Inflammatory macrophage (primary cell): ENCODE measurements around the gene ROCK2.

Source experiments
- DNase-seq, 2 donors: peaks; one replicate each; pipeline ENCODE4 v3.0.0-alpha.2; 2020 to 2022
- total RNA-seq, 18 experiments: gene quantifications; one replicate each; lab custom pipeline; 2026; ENCODE audit warnings: mixed read lengths in 6 of 18, inconsistent platforms in 2 of 18; lab: John Stamatoyannopoulos, UW

Gene ROCK2
- 74.5 to 125 (median 101) reads per million in 18 experiments for total RNA-seq

GRCh38 chr2:11344342-11344955, at the start of gene ROCK2:
TSS of gene ROCK2 (minus strand) at chr2:11344636. CDS start at chr2:11344136, 500 bp downstream.
- peak; percentile 63 to 79 for DNase-seq

- no peak for DNase-seq
Observed at GRCh38 chr2:11393711-11394236, 49.3 kb upstream of the ROCK2 start.

GRCh38 chr2:11391942-11392266, 47.5 kb upstream of the ROCK2 start:
- DNase-seq: no peak

DNA sequence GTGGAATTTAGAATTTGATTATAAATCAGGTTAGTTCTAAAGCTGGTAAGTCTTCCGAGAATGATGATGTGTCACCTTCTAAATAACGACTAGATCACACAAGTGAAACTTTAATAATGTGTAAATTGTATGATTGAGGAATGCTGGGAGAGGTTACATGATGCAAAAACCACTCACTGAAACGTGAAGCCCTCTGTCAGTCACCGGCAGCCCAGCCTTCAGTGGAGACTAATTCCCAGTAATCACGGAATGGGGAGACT, 45.9 kb upstream of the ROCK2 start:
- DNase-seq: no peak

DNA sequence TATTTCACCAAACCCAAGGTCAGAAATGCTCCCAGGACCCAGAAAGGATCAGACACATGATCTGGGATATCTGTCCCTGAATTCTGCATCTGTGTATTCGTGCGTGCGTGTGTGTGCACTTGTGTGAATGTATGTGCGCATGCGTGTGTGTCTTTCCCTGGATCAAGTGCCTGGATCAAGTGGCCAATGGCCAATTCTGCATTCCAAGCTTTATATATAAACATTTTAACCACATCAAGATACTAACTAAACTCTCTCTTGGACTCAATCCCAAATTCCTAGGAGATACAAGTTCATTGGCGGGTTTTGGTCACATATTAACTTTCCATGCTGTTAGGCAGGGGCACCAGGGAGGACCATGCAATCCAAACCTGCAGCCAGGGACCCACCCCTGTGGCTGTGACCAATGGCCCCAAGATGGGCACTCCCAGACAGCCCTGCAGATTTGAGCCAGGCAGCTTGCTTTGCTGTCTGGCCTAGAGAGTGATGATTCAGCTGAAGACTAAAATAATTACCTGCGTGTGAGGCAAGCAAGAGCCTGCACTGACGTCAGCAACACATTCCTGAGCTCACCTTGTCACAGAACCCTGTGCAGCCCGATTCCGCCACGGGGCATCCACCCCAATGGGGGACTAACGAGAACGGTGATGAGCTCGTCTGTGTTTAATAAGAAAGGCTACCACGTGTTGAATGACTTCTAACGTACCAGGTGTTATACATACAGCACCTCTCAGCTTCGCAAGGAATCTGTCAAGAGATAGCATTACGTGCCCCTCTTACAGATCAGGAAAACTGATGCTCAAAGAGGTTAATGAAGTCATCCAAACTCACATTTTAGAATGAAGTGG, 45.3 kb upstream of the ROCK2 start:
- DNase-seq: no peak

DNA sequence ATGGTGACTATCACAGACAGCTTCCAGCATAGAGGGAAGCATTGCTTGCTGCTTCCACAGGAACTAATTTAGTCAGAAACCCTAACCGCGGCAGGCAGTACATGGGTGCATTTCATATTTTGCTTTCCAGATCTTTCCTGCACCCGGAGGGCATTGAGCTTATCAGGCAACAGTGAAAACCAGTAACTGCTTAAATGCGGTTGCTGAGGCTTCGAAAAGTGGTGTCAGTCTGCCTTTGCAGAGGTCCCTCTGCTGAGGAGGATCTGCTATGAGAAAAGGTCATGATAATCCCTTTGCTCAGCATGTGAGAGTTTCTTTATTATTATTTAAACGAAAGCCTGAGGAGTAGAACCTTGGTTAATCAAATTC, 44.6 kb upstream of the ROCK2 start:
- no peak for DNase-seq

GRCh38 chr2:11388262-11389051, 44.0 kb upstream of the ROCK2 start:
- no peak for DNase-seq

DNA sequence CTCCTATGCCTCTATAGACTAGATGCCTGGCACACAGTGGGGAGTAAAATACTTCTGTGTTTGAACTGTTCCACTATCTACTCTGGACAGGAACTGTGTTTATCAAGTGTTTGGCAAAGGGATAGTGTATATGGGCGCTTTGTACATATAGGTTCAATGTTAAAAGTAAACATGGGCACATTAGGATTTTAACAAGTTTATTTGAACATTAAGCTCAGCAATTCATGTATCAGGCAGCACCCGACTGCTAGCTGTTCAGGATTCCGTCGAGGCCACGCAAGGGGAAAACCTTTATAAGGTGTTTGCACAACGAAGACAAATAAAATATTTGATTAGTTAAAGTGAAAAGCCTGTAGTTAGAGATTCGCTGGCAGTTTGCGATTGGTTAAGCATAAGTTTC, 43.4 kb upstream of the ROCK2 start:
- DNase-seq: no peak

DNA sequence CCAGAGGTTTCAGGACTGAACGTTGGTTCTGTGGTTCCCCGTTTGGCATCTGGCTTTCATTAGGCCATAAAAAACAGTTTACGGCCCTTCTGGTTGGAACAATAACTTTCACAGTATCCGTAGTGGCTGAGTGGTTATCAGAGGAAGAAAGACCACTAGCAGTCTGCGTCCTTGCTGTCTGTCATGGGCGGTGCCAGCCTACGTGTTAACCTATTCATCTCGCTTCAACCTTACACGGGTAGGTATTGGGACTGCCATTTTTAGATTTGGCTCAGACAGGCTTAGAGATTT, 42.6 kb upstream of the ROCK2 start:
- no peak for DNase-seq

DNA sequence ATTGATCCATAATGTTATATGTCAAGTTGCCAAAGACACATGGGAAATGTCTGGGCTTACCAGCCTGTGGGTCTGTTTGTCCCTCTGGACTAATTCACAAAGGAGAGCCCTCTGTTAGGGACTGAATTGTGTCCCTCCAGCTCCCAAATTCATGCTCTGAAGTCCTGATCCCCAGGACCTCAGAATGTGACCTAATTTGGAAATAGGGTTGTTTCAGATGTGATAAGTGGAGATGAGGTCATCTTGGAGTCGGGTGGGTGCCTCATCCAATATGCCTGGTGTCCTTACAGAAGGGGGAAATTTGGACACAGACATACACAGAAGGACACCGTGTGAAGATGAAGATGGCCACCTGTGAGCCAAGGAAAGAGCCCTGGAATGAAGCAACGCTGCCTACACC, 41.4 kb upstream of the ROCK2 start:
- DNase-seq: no peak

- DNase-seq: no peak
Observed at GRCh38 chr2:11385216-11385615, 40.8 kb upstream of the ROCK2 start.

DNA sequence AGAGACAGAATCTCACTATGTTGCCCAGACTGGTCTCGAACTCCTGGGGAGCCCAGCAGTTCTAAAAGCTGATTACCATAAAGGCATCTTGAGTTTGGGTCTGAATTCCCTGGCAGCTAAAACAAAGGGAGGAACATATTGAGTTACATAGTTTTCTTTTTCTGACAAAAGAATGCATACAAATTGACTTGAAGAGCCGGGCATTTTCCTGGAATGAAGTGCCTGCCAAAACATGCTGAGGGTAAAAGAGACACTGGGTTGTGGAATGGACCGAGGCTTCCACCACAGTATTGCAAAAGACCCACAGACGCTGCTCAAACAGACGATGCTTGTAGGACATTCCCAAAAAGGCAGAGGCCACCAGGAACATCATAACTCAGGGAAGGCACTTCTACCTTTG, 35.1 kb upstream of the ROCK2 start:
- no peak for DNase-seq

DNA sequence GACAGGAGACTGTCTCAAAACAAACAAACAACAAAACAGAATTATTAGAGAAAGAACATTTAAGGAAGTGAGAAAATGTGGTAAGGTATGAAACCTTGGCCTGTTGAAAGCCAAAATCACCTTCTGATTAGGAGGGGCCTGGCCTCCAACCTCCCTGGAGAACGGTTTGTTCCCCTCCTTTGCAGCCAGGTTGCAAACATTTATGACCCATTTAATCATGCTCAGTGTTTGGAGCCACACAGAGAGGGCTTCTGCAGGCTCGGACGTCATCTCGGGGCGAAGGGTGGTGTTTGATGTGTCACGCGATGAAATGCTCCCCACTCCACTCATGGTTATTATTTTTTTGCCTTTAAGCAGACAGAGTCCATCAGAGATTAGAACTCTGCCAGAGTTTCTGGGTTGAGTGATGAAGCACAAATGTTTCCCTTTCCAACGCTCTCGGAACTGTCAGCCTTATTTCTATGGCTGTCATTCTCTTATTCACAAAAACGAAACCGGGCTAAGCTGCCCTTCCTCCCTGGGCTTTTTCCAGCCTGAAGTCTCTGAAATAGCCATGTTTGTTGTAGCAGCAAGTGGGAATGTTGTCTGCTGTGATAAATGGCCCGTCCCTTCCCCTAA, 33.6 kb upstream of the ROCK2 start:
- DNase-seq: no peak

- DNase-seq: no peak
Observed at GRCh38 chr2:11376071-11376470, 31.6 kb upstream of the ROCK2 start.

DNA sequence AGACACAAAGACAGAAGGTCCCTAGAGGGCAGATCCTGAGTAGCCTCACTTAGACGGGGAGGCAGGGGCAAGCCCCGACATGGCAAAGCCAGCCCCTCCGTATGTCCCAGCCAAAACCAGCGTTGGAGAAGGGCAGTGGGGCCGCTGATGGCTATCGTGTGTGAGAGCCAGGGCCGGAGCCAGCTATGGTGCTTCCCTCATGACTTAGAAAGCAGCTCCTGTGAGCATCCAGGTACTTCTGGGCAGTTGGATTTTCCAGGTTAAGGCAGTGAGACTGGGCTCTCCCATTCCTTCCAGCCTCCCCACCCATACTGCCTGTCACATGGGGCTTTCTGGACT, 31.2 kb upstream of the ROCK2 start:
- no peak for DNase-seq

DNA sequence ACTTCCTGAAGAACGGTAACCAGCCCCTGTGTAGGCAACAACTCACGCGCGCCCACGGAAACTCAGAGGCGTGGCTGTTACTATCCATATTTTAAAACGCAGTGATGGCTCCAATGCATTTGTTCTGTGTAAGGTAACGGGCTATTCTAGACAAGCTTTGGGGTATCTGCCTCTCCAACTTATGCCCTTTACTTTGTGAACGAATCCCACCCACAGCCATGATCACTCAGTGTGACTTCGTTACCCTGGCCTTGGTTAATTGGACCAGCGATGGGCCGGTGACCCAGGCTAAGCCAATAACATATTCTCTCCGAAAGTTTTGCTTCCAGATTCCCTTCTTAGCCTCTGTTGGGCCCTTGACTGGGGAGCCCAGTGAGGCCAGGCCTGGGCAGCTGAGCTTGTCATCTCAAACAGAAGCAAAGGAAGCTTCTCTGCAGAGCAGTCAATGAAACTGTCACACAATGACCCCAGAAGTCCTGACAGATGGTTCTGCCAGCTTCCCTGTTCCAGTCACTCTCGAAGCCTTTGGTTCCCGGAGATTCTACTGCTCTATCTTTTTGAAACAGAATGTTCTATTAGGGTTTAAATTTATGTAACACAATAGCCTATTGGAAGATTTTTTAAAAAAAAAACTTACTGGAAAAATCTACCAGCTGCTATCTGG, 30.7 kb upstream of the ROCK2 start:
- DNase-seq: no peak

DNA sequence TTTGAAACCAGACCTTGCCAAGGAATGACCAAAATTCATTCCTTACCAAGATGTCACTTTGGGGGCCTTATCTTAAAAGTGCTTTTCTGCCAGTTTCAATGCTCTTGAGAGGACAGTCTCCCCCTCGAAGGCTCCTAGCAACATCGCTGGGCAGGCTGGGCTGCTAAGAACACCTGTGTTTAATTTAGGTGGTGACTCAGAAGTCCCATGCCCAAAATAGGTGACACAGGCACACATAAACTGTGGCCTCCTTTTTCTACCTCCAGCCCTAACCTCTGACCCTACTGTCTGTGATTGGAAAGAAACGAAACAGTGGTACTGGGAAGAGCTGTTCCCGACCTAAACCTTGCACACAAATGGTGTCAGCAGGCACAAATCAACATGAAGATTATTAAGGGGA, 28.7 kb upstream of the ROCK2 start:
- DNase-seq: no peak

DNA sequence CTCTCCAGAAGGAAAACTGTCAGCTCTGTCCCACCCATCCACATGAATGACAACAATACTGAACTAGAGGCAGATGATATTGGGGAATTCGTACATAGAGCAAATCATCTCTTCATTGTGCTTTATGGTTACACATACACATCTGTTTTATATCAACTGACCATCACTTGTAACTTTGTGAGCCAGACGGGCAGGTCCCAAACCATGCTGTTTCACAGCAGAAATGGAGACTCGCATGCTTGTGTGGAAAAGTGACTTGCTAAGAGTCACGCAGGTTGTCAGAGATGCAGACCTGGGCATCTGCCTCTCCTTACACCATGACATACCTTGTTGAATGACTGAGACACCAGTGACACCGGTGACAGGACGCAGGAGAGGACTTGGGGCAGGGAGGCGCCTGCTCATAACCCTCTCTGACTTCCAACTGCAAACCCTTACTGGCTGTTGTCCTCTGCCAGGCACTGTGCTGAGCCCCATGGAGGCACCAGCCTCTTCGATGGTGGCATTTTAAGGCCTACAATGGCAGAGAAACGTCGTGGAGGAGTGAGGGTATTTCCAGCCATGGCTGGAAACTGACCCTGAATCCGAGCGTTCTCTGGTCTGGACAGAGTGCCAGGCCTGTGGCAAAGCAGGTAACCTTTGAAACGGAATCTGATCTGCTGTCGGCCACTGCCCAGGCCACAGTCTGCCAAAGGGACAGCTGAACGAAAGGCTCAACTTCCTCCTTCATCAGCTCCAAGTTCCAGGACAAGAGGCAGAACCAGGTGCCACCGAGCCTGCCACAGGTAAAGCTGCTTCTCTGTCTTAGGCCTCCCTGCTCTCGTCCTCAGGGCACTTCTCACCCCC, 26.9 kb upstream of the ROCK2 start:
- no peak for DNase-seq

DNA sequence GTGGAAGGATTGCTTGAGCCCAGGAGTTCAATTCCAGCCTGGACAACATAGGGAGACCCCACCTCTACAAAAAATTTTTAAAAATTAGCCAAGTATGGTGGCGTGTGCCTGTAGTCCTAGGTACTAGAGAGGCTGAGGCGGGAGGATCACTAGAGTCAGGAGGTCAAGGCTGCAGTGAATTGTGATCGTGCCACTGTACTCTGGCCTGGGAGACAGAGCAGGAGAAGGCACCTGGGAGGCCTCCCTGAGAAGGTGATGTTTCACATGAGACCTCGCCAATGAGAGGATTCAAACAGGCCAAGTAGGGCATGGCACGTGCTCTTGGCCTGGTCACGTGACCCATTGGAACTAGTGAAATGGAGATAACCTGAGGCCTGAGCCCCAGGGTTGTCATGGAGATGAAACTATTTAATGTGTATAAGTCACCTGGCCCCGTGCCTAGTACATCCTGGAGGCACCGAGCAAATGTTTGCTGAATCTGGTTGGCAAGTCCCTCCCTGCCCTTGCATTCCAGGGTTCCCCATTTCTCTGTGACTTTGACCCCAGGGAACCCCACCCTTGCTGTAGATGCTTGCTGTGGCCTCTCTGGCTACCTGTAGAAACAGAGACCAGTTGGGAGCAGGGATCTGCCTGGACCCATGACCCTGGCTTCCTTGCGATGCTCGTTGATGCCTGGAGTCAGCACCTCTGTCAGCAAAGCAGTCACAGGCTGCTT, 26.1 kb upstream of the ROCK2 start:
- DNase-seq: no peak

GRCh38 chr2:11368059-11368572, 23.7 kb upstream of the ROCK2 start:
- no peak for DNase-seq

DNA sequence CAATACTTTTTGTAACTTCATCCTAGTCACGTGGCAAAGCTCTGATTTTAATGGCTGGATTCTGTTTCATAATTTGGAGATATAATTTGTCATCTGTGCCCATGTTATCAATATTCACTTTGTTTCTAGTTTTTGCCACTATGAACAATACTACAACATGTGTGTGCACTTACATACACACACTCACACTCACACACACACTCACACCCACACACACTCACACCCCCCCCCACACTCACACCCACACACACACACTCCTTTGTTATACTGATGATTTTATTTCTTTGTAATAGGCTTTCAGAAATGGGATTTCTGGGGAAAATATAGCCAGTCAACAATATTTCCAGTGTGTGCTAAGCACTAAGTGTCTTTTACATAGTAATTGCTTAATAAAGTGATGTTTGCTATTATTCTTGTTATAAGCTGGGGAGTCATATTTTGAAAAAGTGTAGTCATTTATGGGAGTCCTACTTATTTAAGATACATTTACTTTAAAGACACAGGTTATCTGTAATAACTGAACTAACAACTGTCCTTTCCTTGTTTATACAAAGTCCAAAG, 22.8 kb upstream of the ROCK2 start:
- no peak for DNase-seq
